ENCODE data around the gene YWHAQ. TPM values are rescaled to one million over a fixed set of nuclear protein-coding genes. Genes with fewer than 3 reads are reported as not detected.

The YWHAQ gene
- total and polyA plus RNA-seq, 2 of the 4 experiments (the other 2 are of a cell fraction), result 196 to 255 TPM

- peaks cover 0 to 7% of the 10 kb centered on the region in 2 experiments; a peak in 2 of 4 replicates for H3K79me1 ChIP-seq (ENCODE audit: low read depth in 1 of 2, low read length in 2 of 2)
- DNase-seq (no peak), ATAC-seq (ENCODE audit: low read depth) (no peak)
- peaks cover 13% of the 10 kb centered on the region for H3K9me1 ChIP-seq (ENCODE audit: insufficient read depth, low read length)
- H4K20me1 ChIP-seq (ENCODE audit: insufficient read depth, low read length), result no peaks in the 10 kb centered on the region
- no peak overlapping the region for H2AK9ac ChIP-seq (replicated peaks; ENCODE audit: low read depth, low read length, poor library complexity)
- H3K18ac ChIP-seq (ENCODE audit: low read depth, low read length), result no peak overlapping the region
- H2BK15ac ChIP-seq (ENCODE audit: low read depth, low read length), result peak overlapping the region; percentile 99; the same call in 2 of the 3 replicates
- H3K9ac ChIP-seq (ENCODE audit: low read depth, low read length), result no peak overlapping the region
- H4K91ac ChIP-seq (ENCODE audit: insufficient read depth, low read depth, low read length), result peak overlapping the region; percentile 82
- in situ Hi-C loops (cut with MboI; ENCODE audit: low sequenced_read_pairs) (no loop called here), intact Hi-C loops (cut with micrococcal nuclease) (loop anchor here (2.0 kb wide), 1 partner anchor 27 kb away; the partner anchor contains the start of gene YWHAQ), dilution Hi-C loops (cut with HindIII; ENCODE audit: low sequenced_read_pairs, unreplicated experiment) (no loop called here)
- H4K8ac ChIP-seq (ENCODE audit: low read depth in 2 of 2, low read length in 2 of 2), result peak overlapping the region; percentile 50 to 86; a peak in 3 of 4 replicates
- ChIA-PET POLR2A (ENCODE audit: unreplicated experiment) (no interaction called here), CTCF (interaction anchor here (0.5 to 2.1 kb wide), 3 partner anchors 8 to 324 kb away, joined by 3 to 6 read pairs (median 5); no protein-coding TSS in a partner anchor)
- H3K27ac ChIP-seq (ENCODE audit: insufficient read depth, low read length), result no peak overlapping the region
- peak overlapping the region; percentile 90 for H3K4ac ChIP-seq (ENCODE audit: low read depth, low read length)
- peak overlapping the region; percentile 71 for H2BK20ac ChIP-seq (ENCODE audit: low read depth, low read length)
- BruUV-seq (replicated peaks), result no TSS peak
- no peaks in the 10 kb centered on the region for H3K27me3 ChIP-seq (ENCODE audit: control insufficient read depth, insufficient read depth, low read length)
- H2AFZ ChIP-seq (replicated peaks; ENCODE audit: low read length, poor library complexity), result peak overlapping the region; percentile 39
- no peaks in the 10 kb centered on the region for H3K9me3 ChIP-seq (ENCODE audit: control insufficient read depth, insufficient read depth, low read length)
- peak overlapping the region; percentile 79; the same call in 1 of the 2 replicates for H3K14ac ChIP-seq (replicated peaks; ENCODE audit: low read depth, low read length)
- H3K4me1 ChIP-seq (ENCODE audit: control insufficient read depth, insufficient read depth, low read length), result peaks cover 20% of the 10 kb centered on the region
- H2BK120ac ChIP-seq (ENCODE audit: low read depth, low read length), result peak overlapping the region; percentile 94
- H2BK5ac ChIP-seq (ENCODE audit: low read depth, low read length, poor library complexity, severe bottlenecking), result peak overlapping the region; percentile 67
- peak overlapping the region; percentile 88 for H2AK5ac ChIP-seq (ENCODE audit: low read depth, low read length)
- H3K56ac ChIP-seq (ENCODE audit: extremely low read depth, insufficient read depth, low read length), result no peak overlapping the region
- no peaks in the 10 kb centered on the region for H3K36me3 ChIP-seq (ENCODE audit: control insufficient read depth, insufficient read depth, low read length)
- peak overlapping the region; percentile 1; the same call in 1 of the 2 replicates for H4K5ac ChIP-seq (ENCODE audit: low read depth, low read length)
- TF ChIP-seq USF2 (IDR thresholded peaks at IDR 0.05; ENCODE audit: low read depth, low read length), result no peak
- TF ChIP-seq MXI1 (IDR thresholded peaks at IDR 0.05; ENCODE audit: borderline replicate concordance, low read depth, low read length), result no peak
- TF ChIP-seq SMC3 (IDR thresholded peaks at IDR 0.05; ENCODE audit: low read depth, low read length), result no peak
- no peak for TF ChIP-seq MAFK (IDR thresholded peaks at IDR 0.05; ENCODE audit: low read depth, low read length)
- TF ChIP-seq NFE2L2 (IDR thresholded peaks at IDR 0.05; ENCODE audit: low read depth, low read length), result no peak
- TF ChIP-seq CTCF (conservative IDR thresholded peaks at IDR 0.05; ENCODE audit: low read depth, low read length), result 0 out of 2 replicates have a peak, but pooled peaks have one; percentile 8
- H3K23ac ChIP-seq (ENCODE audit: low read depth, low read length), result peak overlapping the region; percentile 92
- no CpG with 5 or more reads among the region's 6 CpGs for WGBS, 2 experiments (ENCODE audit: extremely low coverage in 2 of 2, insufficient read length in 1 of 2)
- no peak overlapping the region for H3K4me3 ChIP-seq (ENCODE audit: insufficient read depth, low read depth, low read length)
- H3K4me2 ChIP-seq (ENCODE audit: low read depth, low read length), result no peak overlapping the region
These were observed 26.9 kb upstream of the YWHAQ start for GRCh38 chr2:9657731-9658130.
